Keratinocyte (primary cell): ENCODE data around the gene TMPRSS11D. TPM values are rescaled to one million over a fixed set of nuclear protein-coding genes. Genes with fewer than 3 reads are reported as not detected.
A peak's percentile ranks its signal among the peaks of the same experiment; 100 is the strongest.

Source experiments
- DNase-seq: peaks from one replicate; pipeline ENCODE4 v3.0.0-alpha.2; 2011; ENCODE audit warnings: low read depth, missing footprints, low spot score
- FAIRE-seq: peaks from 2 replicates; lab custom pipeline; 2011; peaks lifted over from hg19 to GRCh38; lab: Jason Lieb, UNC
- H2AFZ ChIP-seq: 2 replicates; pipeline ENCODE4 v1.6.0; 2012; ENCODE audit warnings: low read length, control low read depth, inconsistent platforms; ENCODE audit not compliant: control insufficient read depth
- H3K27ac ChIP-seq: 2 replicates; pipeline ENCODE4 v1.5.1; 2011; ENCODE audit warnings: low read length; ENCODE audit not compliant: control insufficient read depth, insufficient read depth
- H3K27me3 ChIP-seq: 3 replicates; pipeline ENCODE4 v1.6.0; 2011; ENCODE audit warnings: low read length; ENCODE audit not compliant: control insufficient read depth, insufficient read depth; ENCODE audit errors: extremely low read depth
- H3K36me3 ChIP-seq, 2 experiments: 2 replicates in 1 of 2; 3 replicates in 1 of 2; pipeline ENCODE4 v1.5.1; 2011; ENCODE audit warnings: low read length in 2 of 2, mild to moderate bottlenecking in 1 of 2; ENCODE audit not compliant: control insufficient read depth in 2 of 2, insufficient read depth in 2 of 2; ENCODE audit errors: extremely low read depth in 1 of 2
- H3K4me1 ChIP-seq: 3 replicates; pipeline ENCODE4 v1.5.1; 2011; ENCODE audit warnings: low read length; ENCODE audit not compliant: control insufficient read depth, insufficient read depth; ENCODE audit errors: extremely low read depth
- H3K4me2 ChIP-seq: 3 replicates; pipeline ENCODE4 v1.6.0; 2011; ENCODE audit warnings: low read depth, low read length; ENCODE audit not compliant: control insufficient read depth, insufficient read depth; ENCODE audit errors: extremely low read depth
- H3K4me3 ChIP-seq, 3 experiments: fragments of 200-600 bp in 1 of 3; sonication (generic) in 1 of 3; 2 replicates in 2 of 3; 3 replicates in 1 of 3; pipeline ENCODE4 v1.5.1; 2011 to 2016; ENCODE audit warnings: low read length in 3 of 3, mild to moderate bottlenecking in 3 of 3, control low read depth in 2 of 3, inconsistent platforms in 1 of 3, low read depth in 1 of 3, mixed read lengths in 1 of 3, mixed run types in 1 of 3, moderate library complexity in 1 of 3; ENCODE audit not compliant: control insufficient read depth in 2 of 3, insufficient read depth in 2 of 3; ENCODE audit errors: extremely low read depth in 1 of 3
- H3K79me2 ChIP-seq: 2 replicates; pipeline ENCODE4 v1.6.0; 2012; ENCODE audit warnings: low read length; ENCODE audit not compliant: control insufficient read depth, insufficient read depth
- H3K9ac ChIP-seq: 3 replicates; pipeline ENCODE4 v1.6.0; 2011; ENCODE audit warnings: low read length; ENCODE audit not compliant: control insufficient read depth, insufficient read depth; ENCODE audit errors: extremely low read depth
- H3K9me1 ChIP-seq: 3 replicates; pipeline ENCODE4 v1.6.0; 2011; ENCODE audit warnings: low read length; ENCODE audit not compliant: control insufficient read depth, insufficient read depth; ENCODE audit errors: extremely low read depth
- H3K9me3 ChIP-seq: 2 replicates; pipeline ENCODE4 v1.5.1; 2012; ENCODE audit warnings: low read depth, low read length; ENCODE audit not compliant: control insufficient read depth
- H4K20me1 ChIP-seq: 3 replicates; pipeline ENCODE4 v1.6.0; 2011; ENCODE audit warnings: low read length; ENCODE audit not compliant: control insufficient read depth, insufficient read depth; ENCODE audit errors: extremely low read depth
- EZH2 ChIP-seq: IDR thresholded peaks from one replicate; pipeline ENCODE4 v1.6.1; 2012; ENCODE audit warnings: inconsistent platforms, mild to moderate bottlenecking, low read length, moderate library complexity
- dilution Hi-C: fragments of 300-500 bp; cut with MboI; formaldehyde crosslinking; loops from one replicate; pipeline ENCODE4 v1.7.0; 2020; ENCODE audit warnings: low sequenced_read_pairs; ENCODE audit not compliant: extremely low pct_ligation_motif_present
- polyA plus RNA-seq, 5 experiments: library from polyadenylated mRNA; depleted of rRNA in 3 of 5; stranded (reverse) in 3 of 5; stranded (forward) in 1 of 5; unstranded in 1 of 5; fragments of >200 nt; gene quantifications; 1 replicate in 1 of 5; 2 replicates in 3 of 5; 3 replicates in 1 of 5; pipeline versions ENCODE4 v1.2.1 to v1.2.3, GENCODE V29; 2011 to 2012; ENCODE audit warnings: missing spikeins in 2 of 5, low read depth in 1 of 5, low replicate concordance in 1 of 5
- TF ChIP-seq, protein P1 (sequence below), 3 experiments: IDR thresholded peaks in 1 of 3; conservative IDR thresholded peaks in 1 of 3; optimal IDR thresholded peaks in 1 of 3; 2 replicates in 2 of 3; 3 replicates in 1 of 3; pipeline versions ENCODE3 to v1.5.1; 2011; ENCODE audit warnings: low read length in 3 of 3, mild to moderate bottlenecking in 3 of 3, moderate library complexity in 2 of 3, control low read depth in 1 of 3, inconsistent platforms in 1 of 3; ENCODE audit not compliant: insufficient read depth in 2 of 3; ENCODE audit errors: extremely low read depth in 1 of 3

Gene TMPRSS11D
- polyA plus RNA-seq, 1 donor (not counting 4 experiments of a cell fraction or from before 2014, with no cell fraction given): 0.28 TPM

DNA sequence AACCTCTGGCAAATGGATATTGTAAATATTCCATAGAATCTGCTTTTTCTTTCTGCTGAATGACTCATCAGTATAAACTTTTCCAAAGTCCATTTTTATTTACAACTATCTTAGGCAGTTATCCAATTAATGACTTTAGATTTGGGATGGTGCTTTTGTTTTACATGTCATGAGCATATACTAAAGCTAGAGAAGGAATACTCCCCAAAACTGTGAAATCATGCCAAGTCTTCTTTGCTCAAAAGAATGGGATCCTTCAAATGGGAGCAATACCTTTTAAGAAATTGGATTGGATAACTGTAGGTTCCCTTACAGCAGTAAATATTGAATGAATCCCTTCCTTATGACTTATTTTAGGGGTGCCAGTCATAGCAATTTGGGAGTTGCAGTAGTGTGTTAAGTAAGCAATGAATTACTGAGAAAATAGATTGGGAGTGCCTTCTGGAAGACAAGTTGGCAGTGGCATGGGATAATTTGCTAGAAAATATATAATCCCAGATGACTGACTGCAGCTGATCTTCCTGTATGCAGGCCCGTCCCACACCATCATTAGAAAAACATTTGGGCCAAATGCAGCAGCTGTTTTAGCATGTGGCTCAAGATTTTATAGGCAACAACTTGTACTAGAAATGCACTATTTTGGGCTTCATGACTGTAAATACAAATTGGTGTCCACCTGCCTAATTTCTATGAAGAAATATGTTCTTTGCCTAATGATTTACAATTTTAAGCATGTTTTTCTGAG is 2.8 kb downstream of the TMPRSS11D start:
- DNase-seq: no peak
- no peak overlapping the region for H3K9ac ChIP-seq
- H2AFZ ChIP-seq: peak overlapping the region; percentile 87
- no peak overlapping the region for H3K4me3 ChIP-seq
- no peaks in the 10 kb centered on the region for H3K79me2 ChIP-seq
- H3K27ac ChIP-seq: peak overlapping the region; percentile 17
- dilution Hi-C loops: no loop called here
- H3K4me2 ChIP-seq: peak overlapping the region; percentile 46
- TF ChIP-seq, protein P1, sequence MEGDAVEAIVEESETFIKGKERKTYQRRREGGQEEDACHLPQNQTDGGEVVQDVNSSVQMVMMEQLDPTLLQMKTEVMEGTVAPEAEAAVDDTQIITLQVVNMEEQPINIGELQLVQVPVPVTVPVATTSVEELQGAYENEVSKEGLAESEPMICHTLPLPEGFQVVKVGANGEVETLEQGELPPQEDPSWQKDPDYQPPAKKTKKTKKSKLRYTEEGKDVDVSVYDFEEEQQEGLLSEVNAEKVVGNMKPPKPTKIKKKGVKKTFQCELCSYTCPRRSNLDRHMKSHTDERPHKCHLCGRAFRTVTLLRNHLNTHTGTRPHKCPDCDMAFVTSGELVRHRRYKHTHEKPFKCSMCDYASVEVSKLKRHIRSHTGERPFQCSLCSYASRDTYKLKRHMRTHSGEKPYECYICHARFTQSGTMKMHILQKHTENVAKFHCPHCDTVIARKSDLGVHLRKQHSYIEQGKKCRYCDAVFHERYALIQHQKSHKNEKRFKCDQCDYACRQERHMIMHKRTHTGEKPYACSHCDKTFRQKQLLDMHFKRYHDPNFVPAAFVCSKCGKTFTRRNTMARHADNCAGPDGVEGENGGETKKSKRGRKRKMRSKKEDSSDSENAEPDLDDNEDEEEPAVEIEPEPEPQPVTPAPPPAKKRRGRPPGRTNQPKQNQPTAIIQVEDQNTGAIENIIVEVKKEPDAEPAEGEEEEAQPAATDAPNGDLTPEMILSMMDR (optimal IDR thresholded peaks at IDR 0.05 in 1 of 3, IDR thresholded peaks at IDR 0.05 in 1 of 3, conservative IDR thresholded peaks at IDR 0.05 in 1 of 3; ENCODE audit: extremely low read depth in 1 of 3, insufficient read depth in 2 of 3, low read length in 3 of 3): no peak
- no peak for TF ChIP-seq EZH2
- H3K36me3 ChIP-seq: no peaks in the 10 kb centered on the region
- H3K9me1 ChIP-seq: no peaks in the 10 kb centered on the region
- H4K20me1 ChIP-seq: no peaks in the 10 kb centered on the region
- H3K27me3 ChIP-seq: no peaks in the 10 kb centered on the region
- H3K4me1 ChIP-seq: peaks cover 31% of the 10 kb centered on the region
- FAIRE-seq: no peak
- no peaks in the 10 kb centered on the region for H3K9me3 ChIP-seq

DNA sequence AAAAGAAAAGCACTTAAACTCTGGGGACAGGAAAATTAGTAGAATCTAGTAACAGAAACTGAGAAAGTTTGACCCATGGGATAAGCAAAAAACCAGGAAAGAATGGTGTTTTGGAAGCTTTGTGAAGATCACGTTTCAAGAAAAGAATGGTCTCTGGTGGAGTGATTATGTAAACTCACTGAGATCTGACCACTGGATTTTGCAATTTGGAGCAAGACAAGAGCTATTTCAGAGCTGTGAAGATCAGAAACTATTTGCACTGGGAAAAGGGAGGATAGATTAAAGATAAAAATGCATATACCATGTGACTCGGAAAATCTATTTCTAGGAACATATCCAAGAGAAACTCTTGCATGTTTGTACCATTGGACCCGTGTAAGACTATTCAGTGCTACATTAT is 4.3 kb downstream of the TMPRSS11D start:
- Histone ChIP-seq H3K79me2 (no peaks in the 10 kb centered on the region), H2AFZ (no peak overlapping the region), H3K4me1 (peaks cover 20% of the 10 kb centered on the region), H3K4me3 (no peak overlapping the region), H3K9ac (no peak overlapping the region), H3K9me3 (no peaks in the 10 kb centered on the region), H3K9me1 (no peaks in the 10 kb centered on the region), H3K4me2 (no peak overlapping the region), H3K27ac (no peak overlapping the region), H3K36me3 (no peaks in the 10 kb centered on the region), H3K27me3 (no peaks in the 10 kb centered on the region), H4K20me1 (no peaks in the 10 kb centered on the region)
- FAIRE-seq: no peak
- no peak for DNase-seq
- dilution Hi-C loops: no loop called here
- TF ChIP-seq, protein P1 (optimal IDR thresholded peaks at IDR 0.05 in 1 of 3, IDR thresholded peaks at IDR 0.05 in 1 of 3, conservative IDR thresholded peaks at IDR 0.05 in 1 of 3; ENCODE audit: extremely low read depth in 1 of 3, insufficient read depth in 2 of 3, low read length in 3 of 3): no peak
- TF ChIP-seq EZH2: no peak
